Left colon (tissue), 2 donors: ENCODE measurements around the gene FHOD3. TPM values are rescaled to one million over a fixed set of nuclear protein-coding genes. Genes with fewer than 3 reads are reported as not detected.

Source experiments
- ATAC-seq: fragments of 200-7000 bp; cut with Tn5 transposase; one replicate; pipeline ENCODE4 v1.9.1; 2020; ENCODE audit warnings: mild to moderate bottlenecking, moderate library complexity
- DNase-seq, 2 donors: peaks; one replicate each; pipeline ENCODE4 v3.0.0-alpha.2; 2020
- intact Hi-C, 2 donors: fragments of 100-400 bp; cut with DNase I in 1 of 2; cut with micrococcal nuclease in 1 of 2; formaldehyde crosslinking; loops; one replicate each; pipeline versions ENCODE4 v1.11.2 to v1.14.0; 2022; cut with DNase I, micrococcal nuclease
- total RNA-seq, 2 donors: library from RNA; stranded (reverse); fragmentation: NEBNext Ultra II Directional; extraction: Animal tissue kit (Norgen Biotek cat#: 25700); gene quantifications; one replicate each; pipeline ENCODE4 v1.2.1, GENCODE V29; 2021
- donor health status: DM: no; HTN: no; CAD: no.
- donor health status: DM: yes; HTN: yes; CAD: no.

FHOD3 gene
- total RNA-seq, 2 donors from 2014 or later: 1.3 to 5.1 TPM

DNA sequence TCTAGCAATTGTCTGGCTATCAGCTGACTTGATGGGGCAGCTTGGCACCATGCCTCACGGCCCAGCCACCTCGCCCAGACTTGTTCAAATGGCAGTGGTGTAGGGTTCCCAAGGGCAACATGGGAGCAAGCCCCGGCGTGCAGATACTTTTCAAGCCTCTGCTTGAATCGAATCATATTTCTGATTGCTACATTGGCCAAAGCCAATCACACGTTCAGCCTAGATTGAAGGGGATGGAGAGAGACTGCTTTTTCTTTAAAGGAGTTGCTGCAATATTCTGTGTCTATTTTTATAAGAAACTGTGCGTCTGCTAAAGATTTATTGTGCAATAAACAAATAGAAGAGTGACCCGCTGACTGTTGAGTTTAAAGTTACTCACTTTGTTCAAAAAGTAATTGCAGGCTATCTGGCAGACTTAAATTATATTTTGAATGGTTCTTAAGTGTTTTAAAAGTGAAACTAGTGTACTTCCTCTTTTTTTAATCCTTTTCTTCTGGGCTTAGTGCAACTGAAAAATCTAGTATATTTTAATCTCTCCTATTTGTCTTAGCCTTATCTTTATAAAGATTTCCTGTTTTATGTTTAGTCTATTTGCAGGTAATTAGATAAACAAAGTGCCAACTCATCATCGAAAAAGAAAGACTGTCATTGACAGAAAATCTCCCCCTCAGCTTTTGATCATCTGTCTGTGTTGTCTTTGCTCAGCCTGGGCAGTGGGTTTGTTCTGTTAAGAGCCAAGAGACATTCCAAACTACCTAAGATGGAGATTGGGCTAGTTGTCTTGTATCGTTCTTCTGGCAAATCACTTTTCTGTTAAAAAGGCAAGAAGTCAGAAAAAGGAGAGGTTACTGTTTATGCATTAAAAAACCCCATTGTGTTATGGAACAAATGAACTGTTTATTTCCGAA lies 375.2 kb downstream of the FHOD3 start:
- intact Hi-C loops: no loop called here
- ATAC-seq: peak; percentile 73
- peak; percentile 30 to 33 for DNase-seq

DNA sequence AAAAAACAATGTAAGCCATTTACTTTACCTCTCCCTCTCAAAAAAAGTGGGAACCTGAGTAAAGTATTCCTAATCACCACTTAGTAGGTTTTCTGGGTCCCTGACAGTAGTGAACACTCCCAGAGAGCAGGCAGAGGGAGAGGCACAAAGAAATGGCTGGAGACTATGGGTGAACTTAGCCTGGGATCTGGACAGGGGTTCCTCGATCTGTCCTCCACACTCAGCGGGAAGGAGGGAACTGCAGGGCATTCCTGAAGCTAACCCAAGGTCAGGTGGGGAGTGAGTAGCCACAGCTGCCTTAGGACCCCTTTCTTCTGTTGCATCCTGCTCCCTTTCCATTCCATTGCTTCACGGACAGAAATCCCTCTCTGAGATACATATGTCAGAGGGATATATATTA lies 375.9 kb downstream of the FHOD3 start:
- intact Hi-C loops: no loop called here
- DNase-seq (no peak), ATAC-seq (no peak)

DNA sequence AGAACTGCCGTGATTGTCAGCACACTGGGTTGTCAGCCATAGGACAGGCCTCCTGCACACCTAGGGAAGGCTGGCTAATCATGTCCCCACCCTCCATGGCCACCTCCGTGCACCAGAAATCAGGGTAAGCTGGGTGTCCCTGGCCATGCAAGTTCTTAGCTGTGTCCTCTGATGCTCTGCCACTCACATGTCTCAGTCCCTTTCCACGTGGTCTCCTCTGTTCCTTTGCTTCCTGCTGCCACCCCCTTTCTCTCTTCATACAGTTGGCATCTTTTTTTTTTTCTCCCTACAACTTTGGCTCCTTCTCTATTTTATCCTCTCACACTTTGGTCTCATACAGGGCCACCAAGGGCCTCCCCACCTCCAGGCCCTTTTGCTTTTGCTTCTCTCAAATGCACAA lies 377.6 kb downstream of the FHOD3 start:
- intact Hi-C loops: no loop called here
- no peak for DNase-seq
- no peak for ATAC-seq

DNA sequence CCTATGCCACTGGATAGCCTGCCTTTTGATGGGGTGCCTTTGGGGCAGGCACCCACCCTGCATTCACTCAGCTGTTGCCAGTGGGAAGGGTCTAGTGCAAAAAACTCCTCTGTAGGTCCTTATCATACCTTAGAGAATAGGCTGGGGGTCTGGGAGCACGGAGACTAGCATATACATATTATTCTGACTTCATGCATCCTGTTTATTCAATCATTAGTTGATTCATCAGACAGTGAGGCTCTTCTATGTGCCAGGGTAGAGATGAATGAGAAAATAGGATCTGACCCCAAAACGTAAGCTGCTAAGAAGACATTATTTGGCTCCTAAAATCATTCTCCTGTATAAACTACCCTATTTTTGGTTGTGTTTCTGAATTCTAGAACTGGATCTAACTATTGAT lies 378.0 kb downstream of the FHOD3 start:
- ATAC-seq (no peak), DNase-seq (no peak)
- intact Hi-C loops: no loop called here

DNA sequence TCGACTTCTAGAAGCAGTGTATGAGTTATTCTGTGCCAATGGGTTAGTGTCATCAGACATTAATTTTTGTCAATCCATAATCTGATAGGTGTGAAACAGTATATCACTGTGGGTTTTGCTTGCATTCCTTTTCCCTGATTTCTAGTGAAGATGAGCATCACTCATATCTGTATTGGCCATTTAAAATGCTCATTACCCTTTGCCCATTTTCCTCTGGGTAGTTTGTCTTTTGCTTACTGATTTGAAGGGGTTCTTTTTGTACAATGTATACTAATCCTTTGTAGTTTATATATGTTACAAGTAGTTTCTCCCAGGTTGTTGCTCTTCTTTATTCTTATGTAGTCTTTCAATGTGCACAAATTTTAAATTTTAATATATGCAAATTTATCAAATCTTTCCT lies 379.1 kb downstream of the FHOD3 start:
- ATAC-seq (no peak), DNase-seq (no peak)
- intact Hi-C loops: no loop called here

DNA sequence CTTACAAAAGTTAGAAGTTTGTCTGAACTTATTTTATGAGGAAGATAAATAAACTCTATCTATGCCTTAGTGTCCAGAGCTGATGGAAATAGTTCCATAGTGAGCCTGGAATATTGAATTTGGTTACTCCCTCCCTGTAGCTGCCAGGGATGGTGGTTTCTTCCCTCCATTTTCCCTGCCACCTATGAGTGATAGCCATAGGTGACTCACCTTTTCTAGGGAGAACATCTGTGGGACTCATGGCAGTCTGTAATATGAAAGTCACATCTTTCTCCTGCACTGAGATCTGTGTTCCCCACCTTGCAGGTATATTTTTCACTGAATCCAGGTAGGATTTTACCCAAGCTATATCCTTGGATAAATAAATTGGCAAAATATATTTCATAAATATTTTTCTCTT lies 382.5 kb downstream of the FHOD3 start:
- intact Hi-C loops: no loop called here
- DNase-seq: no peak
- no peak for ATAC-seq

DNA sequence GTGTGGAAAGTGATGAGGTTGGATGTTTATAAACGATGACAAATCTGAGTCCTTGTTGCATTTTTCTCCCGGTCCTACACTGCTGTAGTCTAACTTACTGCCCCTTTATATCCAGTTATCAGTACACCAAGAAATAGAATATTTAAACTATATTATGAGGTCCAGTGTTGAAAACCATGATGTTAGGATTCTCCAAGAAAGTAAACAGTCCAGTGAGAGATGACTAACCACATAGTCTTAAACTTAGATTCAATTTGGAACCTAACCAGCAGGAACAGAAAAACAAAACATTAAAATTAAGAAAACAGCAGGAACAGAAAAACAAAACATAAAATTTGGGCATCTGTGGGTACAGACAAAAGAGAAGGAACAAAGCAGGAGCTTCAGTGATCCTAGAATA lies 388.1 kb downstream of the FHOD3 start:
- intact Hi-C loops: loop anchor here in 1 of 2 donors (5.0 kb wide), 1 partner anchor 72 kb away; no protein-coding TSS in a partner anchor
- DNase-seq: no peak
- ATAC-seq: no peak

DNA sequence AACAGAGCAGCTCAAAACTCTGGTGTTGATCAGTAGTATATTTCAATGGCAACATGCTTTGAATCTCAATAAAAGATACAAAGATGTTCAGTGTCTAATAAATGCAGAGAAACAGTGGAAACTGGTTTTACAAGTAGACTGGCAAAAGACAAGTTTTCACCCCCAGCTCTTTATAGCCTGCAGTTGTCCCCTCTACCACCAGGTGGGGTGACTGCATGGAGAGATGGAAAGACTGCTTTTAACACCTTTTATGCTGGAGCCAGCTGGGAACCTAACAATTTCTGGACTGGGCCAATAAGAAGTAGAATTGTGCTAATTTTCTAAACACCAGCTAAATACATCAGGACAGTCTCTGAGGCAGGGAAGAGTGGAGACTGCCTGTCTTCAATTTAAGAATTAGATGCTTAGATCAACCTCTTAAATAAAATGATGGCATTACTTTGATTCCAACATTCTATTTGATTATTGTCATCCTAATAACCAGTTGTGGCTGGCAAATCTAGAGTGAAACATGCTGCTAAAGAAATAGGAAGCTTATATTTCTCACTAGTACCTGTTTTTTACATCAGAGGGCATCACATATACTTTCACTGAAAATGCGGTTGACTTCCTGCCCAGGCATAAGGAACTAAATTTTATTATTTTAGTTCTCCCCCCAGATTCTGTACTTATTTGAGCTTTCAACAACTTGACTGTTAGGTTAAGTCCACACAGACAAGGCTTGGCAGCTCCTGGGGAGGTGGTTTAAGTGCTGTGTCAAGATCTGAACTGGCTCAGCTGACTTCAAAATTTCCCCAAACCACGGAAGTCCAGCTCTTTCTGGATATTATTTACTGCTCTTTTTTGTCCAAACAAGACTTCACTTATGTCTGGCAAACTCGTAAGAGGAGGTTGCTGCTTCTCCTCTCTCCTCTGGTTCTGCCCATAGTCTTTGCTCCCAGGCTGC lies 390.8 kb downstream of the FHOD3 start:
- intact Hi-C loops: loop anchor here in 1 of 2 donors (5.0 kb wide), 1 partner anchor 69 kb away; no protein-coding TSS in a partner anchor
- peak in 1 of 2 donors; percentile 73 for DNase-seq
- ATAC-seq: peak; percentile 71

DNA sequence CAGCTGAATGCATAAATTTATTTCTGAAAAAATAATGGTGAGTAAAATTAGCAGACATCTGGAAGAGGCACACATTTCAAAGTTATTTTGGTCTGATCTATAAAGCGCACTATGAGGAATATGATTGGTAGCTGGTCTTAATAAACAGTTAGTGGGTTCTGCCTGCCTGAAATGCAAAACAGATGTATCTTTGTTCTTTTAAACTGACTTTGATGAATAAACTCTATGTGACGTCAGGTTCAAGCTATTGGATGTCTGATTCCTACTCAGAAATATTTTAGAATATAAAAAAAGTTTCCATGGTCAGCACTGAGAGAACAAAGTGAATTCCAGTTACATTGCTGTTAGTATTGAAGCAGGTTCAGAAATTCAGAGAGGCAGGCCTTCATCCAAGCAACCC lies 394.9 kb downstream of the FHOD3 start:
- ATAC-seq (no peak), DNase-seq (no peak)
- intact Hi-C loops: no loop called here

DNA sequence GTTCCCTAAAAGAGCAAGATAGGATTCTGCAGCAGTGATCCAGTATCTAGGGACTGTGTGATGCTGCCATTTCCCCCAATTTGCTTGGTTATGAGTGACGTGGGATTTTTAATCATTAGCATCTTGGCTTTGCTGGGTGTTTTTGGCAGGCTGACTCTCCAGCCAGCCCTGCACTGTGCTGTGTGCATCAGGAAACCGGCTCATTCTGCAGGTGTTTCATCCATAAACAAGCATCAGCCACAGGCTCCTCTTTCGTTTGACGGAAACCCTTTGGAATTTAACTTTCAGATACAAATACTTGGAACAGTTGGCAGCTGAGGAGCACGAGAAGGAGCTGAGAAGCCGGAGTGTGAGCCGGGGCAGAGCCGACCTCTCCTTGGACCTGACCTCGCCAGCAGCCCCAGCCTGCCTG lies 395.4 kb downstream of the FHOD3 start:
- ATAC-seq (no peak), DNase-seq (no peak)
- intact Hi-C loops: no loop called here

DNA sequence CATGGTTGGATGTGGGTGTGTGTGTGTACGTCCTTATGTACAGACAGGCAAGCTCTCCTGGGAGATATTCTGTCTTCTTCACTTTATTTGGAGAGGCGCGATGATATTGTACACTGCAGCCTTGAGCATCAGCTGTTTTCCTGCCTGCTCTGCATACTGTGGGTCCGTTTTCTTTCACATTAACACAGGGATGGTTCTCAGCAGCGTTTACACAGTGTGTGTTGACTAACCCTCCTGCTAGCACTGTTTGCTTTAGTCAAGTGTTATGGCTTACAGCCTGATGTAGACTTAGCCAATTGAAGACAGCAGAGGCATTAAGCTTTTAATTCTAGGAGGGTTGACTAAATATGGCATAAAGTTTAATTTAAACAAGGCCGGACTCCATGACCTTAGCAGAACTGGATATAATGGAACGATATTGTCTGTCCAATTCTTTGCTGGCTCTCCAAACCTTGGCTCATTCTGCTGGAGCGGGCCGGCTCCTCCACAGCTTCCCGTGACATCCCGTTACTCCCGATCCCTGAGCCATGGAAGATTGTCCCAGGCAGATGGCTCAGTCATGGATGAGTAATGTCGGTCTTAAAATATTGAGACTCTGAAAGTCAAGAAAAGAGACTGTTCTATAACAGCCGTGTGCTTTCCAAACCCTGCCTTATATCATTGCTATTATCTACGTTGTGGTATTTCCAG lies 396.6 kb downstream of the FHOD3 start:
- DNase-seq: no peak
- ATAC-seq: peak; percentile 79
- intact Hi-C loops: no loop called here

DNA sequence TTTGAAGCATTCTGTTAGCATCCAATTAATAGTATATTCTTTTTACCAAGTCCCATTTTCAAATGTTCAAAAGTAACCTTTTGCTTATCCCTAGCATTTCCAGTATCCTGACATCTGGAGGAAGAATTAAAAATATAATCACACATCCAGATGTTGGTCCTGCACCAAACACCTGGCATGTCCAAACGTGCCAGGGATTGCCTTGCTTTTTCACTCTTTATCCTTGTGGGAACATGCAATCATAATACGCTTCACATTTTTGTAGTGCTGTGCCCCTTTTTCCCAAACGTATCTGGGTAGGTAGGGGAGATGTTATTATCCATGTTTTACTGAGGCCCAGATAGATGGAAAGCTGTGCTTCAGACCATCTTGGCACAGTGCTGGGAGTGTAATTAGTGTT lies 398.3 kb downstream of the FHOD3 start:
- intact Hi-C loops: no loop called here
- ATAC-seq: no peak
- DNase-seq: no peak

DNA sequence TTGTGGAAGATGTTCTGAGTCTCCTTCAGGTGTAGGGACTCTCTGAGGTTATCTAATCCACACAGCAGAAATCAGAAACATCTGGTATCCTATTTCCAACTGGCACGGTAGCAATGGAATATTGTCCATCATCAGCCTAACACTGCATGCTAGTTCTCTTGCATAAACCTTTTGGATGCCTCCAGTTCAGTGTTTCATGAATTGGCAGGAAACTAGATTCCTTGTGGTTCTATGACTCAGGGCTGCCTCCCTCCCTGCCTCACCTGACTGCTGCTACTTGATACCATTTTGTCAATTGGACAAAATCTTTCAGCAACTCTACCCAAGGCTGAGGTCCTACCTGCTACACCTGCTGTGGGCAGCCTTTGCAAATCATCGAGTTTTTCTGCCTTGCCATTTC lies 400.4 kb downstream of the FHOD3 start:
- no peak for DNase-seq
- intact Hi-C loops: no loop called here
- no peak for ATAC-seq

DNA sequence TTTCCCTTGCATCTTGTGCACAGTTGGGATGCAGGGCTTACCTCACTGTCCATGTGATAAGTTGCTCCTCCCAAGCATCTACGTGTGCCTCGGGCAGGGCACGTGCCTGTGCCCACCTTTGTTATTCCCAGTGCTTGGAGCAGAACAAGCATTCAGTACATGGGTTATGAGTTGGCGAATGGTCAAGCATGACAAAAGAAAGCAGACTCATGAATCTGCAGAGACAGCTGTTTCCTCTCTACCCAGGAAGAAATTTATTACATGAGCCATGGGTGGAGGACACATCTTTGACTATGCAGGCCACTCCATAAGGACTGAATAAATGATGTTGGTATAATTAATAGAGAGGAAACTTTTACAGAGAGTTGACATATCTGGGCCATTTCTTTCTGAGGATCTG lies 403.4 kb downstream of the FHOD3 start:
- intact Hi-C loops: no loop called here
- no peak for ATAC-seq
- no peak for DNase-seq

DNA sequence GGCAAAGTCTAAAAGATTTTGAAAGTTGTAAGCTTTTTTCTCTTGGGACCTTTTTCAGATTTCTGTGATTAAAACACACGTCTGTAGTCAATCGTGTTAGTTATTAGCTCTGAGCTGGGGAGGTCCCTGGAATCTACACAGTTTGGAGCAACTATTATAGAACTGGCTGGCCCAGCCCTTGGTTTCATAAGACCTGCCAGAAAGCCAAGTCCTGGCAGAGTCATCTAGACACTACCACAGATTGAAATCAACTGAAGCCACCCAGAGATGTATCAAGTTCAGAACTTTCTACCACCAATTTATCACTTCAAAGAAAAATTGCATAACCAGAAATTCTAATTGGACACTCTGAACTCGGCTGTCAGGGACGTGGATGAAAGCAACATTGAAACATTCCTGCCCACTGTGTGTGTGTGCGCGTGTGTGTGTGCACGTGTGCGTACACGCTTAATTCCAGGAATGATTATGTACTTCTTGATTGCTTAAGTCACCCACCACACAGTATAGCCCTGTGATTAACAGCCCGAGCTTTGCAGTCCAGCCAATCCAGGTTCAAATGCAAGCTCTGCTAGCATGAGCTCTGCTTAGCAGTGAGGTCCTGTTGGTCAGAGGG lies 405.0 kb downstream of the FHOD3 start:
- intact Hi-C loops: no loop called here
- DNase-seq (no peak), ATAC-seq (no peak)

DNA sequence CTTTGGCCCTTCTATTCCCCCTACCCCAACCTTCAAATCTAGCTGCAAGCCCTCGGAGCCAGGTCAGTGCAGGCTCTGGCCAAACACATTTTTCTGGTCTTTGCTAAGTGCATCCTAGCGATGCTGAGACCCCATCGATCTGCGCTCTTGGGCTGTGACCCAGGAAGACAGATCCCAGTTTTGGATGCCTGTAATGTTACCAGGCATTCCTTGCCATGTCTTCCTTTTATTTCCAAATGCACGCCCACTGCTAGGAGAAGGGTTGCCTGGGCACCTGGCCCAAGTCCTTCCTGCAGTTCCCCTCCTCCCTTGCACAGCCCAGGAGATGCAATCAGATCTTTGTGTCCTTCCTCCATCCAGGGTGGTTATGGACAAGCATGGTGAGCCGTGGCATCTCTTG lies 406.6 kb downstream of the FHOD3 start:
- intact Hi-C loops: no loop called here
- no peak for DNase-seq
- no peak for ATAC-seq

DNA sequence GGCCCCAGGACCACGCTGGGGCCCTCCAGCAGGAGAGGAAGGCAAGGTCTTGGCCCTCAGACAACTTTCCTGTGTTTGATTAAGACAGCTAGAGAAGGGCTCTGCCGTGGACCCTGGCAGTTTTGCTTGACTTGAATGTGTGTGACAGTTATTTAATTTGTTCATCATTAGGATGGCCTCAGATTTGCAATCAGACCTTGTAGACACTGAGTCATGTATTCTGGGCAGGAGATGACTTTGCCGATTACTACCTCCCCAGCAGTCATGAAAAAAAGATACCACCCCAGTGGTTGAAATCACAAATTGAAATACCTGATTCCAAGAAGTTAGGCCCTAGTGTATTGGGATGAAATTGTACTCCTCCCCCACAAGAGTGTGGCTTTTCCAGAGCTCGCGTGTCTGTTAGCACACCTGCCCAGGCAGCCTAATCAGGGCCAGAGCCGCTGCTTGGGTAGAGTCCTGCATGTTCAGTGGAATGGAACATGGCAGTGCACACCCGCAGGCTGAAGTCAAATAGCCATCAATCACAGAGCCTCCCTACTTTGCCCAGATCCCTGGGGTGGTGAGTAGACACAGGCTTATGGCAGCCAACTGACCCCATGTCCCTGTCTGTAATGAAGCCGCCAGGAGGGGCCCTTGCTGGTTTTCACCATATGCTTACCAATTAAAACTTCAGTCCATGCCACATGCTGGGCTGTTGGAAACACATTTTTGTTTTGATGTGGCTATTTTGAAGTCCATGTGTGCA lies 408.8 kb downstream of the FHOD3 start:
- intact Hi-C loops: no loop called here
- no peak for DNase-seq
- ATAC-seq: no peak

DNA sequence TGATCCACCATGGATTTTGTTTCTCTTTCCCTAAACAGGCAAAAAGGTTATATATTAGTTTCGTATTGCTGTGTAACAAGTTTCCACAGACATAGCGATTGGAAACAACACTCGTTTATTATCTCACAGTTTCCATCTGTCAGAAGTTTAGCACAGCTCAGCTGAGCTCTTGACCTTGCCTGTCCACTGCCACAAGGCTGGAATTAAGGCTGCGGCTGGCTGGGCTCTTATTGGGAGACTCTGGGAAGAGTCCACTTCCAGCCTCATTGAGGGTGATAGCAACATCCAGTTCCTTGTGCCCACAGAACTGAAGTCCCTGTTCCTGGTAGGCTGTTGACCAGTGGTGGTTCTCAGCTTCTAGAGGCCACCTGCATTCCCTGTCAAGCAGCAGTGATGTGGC lies 410.9 kb downstream of the FHOD3 start:
- intact Hi-C loops: no loop called here
- ATAC-seq (no peak), DNase-seq (no peak)
